ENCODE measurements around the gene COBLL1. TPM values are rescaled to one million over a fixed set of nuclear protein-coding genes. Genes with fewer than 3 reads are reported as not detected.
"Not testable (repeated sequence)": the region's sequence is repeated elsewhere in the genome, so short reads cannot be mapped to it uniquely, and the experiment has no call there.

The COBLL1 gene
- total and polyA plus RNA-seq, 9 donors, result 11.5 to 56.8 (median 38.4) TPM

DNA sequence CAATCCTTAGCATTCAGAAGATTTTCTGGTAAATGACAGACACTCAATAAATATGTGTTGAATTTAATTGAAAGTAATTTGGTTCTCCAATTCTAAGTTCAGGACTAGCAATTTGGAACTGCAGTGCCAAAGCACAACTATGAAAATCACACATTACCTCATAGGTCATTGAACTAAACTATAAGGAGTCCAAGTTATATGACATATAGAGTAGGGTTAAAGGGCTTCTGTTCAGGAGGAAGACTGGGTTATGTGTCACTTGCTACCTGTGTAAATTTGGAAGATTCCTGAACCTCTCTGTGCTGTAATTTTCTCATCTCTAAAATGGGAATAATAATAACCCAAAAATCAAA, 27.8 kb upstream of the COBLL1 start:
- H3K36me3 ChIP-seq, result no peaks in the 10 kb centered on the region
- H3K9me3 ChIP-seq, result no peaks in the 10 kb centered on the region
- no peaks in the 10 kb centered on the region for H3K27me3 ChIP-seq
- H3K27ac ChIP-seq, result no peak overlapping the region
- no peaks in the 10 kb centered on the region for H3K4me1 ChIP-seq (ENCODE audit: insufficient read depth)
- intact Hi-C loops (cut with DNase I), result no loop called here
- DNase-seq, result no peak
- TF ChIP-seq POLR2A (IDR thresholded peaks at IDR 0.05), result no peak
- TF ChIP-seq, protein P1, sequence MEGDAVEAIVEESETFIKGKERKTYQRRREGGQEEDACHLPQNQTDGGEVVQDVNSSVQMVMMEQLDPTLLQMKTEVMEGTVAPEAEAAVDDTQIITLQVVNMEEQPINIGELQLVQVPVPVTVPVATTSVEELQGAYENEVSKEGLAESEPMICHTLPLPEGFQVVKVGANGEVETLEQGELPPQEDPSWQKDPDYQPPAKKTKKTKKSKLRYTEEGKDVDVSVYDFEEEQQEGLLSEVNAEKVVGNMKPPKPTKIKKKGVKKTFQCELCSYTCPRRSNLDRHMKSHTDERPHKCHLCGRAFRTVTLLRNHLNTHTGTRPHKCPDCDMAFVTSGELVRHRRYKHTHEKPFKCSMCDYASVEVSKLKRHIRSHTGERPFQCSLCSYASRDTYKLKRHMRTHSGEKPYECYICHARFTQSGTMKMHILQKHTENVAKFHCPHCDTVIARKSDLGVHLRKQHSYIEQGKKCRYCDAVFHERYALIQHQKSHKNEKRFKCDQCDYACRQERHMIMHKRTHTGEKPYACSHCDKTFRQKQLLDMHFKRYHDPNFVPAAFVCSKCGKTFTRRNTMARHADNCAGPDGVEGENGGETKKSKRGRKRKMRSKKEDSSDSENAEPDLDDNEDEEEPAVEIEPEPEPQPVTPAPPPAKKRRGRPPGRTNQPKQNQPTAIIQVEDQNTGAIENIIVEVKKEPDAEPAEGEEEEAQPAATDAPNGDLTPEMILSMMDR (IDR thresholded peaks at IDR 0.05), result no peak
- no peak overlapping the region for H3K4me3 ChIP-seq

DNA sequence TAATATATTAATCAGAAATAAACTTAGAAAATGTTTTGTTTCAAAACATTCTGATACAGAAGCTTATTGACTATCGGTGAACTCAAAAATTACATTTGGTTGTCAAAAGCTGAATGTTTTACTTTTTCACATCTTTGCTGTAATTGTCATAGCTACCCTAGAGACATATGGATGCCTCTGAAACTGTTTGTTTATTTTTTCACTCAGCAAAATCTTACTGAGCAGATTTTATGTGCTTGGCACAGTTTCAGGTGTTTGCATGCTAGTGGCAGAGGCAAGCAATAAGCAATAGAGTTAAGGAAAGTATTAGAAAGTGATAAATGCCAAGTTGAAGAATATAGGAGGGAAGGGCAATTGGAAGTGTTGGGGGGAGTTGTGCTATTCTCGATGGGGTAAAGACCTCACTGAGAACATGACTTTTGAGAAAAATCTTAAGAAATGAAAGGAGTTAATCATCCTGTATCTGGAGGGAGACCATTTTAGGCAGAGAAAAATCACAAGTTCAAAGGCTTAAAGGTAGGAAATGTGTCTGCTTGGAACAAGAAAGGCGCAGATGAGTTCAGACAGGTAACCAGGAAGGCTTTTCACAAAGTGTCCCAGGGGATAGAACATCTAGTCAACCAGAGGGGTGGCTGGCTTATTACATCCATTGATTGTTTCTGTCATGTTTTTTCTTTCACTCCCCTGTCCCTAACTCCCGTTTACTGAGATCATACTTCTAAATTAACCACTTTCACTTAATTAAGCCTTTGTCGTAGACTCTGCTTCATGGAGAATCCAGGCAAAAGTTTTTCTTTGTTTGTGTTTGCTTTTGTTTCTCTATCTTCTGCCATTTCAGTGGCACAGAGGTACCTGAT, 27.2 kb upstream of the COBLL1 start:
- DNase-seq, result no peak
- no peak overlapping the region for H3K4me3 ChIP-seq
- no peaks in the 10 kb centered on the region for H3K4me1 ChIP-seq (ENCODE audit: insufficient read depth)
- intact Hi-C loops (cut with DNase I), result no loop called here
- no peak overlapping the region for H3K27ac ChIP-seq
- no peaks in the 10 kb centered on the region for H3K27me3 ChIP-seq
- 71 to 80% (median 75%) methylated on average over 5 of the region's 5 CpGs for WGBS, 3 donors
- H3K36me3 ChIP-seq, result no peaks in the 10 kb centered on the region
- H3K9me3 ChIP-seq, result no peaks in the 10 kb centered on the region
- TF ChIP-seq POLR2A (IDR thresholded peaks at IDR 0.05) (no peak), EP300 (IDR thresholded peaks at IDR 0.05) (no peak)
- TF ChIP-seq, protein P1 (IDR thresholded peaks at IDR 0.05), result no peak

DNA sequence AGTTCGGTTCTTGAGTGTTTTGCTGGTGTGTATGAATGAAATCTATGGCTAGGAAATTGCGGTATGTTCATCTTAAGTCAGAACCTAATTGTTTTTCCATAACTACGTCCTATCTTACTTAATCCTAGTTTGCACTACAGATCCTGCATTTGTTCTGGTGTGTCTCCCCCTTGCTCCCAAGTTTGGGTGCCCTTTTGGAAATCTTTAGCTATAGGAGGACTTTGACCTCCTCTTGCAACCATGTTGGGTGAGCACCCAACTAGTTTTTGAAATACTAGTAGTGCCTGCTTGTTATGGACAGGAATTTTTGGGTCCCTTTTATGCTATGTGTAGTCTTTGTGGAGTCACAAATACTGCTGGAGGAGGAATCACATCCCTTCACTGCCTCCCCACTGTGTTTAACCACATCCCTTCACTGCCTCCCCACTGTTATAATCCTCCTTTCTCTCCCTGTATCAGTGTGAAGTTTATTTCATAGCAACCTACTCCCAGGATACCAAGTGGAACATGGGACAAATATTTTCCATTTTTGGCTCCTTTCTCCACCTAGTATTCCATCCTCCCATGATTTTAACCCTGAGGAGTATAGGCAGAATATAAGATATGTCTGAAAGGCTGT, 26.3 kb upstream of the COBLL1 start:
- intact Hi-C loops (cut with DNase I), result no loop called here
- Histone ChIP-seq H3K27ac (no peak overlapping the region), H3K9me3 (no peaks in the 10 kb centered on the region), H3K4me3 (no peak overlapping the region), H3K36me3 (no peaks in the 10 kb centered on the region), H3K27me3 (no peaks in the 10 kb centered on the region), H3K4me1 (ENCODE audit: insufficient read depth) (no peaks in the 10 kb centered on the region)
- DNase-seq, result no peak
- 55 to 70% (median 58%) methylated on average over 3 of the region's 3 CpGs for WGBS, 3 donors
- TF ChIP-seq POLR2A (IDR thresholded peaks at IDR 0.05) (no peak), EP300 (IDR thresholded peaks at IDR 0.05) (no peak)
- TF ChIP-seq, protein P1 (IDR thresholded peaks at IDR 0.05), result no peak

DNA sequence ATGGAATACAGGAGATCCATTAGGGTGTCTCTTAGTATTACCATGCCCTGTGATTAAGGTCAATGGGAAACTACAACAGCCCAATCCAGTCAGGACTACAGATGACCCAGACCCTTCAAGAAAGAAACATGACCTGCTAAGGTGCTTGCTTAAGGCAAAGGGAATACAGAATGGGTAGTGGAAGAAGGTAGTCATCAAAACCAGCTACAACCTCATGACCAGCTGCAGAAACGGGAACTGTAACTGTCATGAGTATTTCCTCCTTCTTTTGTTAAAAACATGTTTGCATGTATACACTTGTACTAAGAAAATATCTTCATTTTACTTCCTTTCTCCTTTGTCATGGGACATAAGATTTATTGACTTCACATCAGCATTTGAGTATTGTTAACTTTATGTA, 24.8 kb upstream of the COBLL1 start:
- DNase-seq; H3K36me3 ChIP-seq; intact Hi-C loops (cut with DNase I); H3K27ac ChIP-seq; H3K9me3 ChIP-seq; H3K4me3 ChIP-seq; H3K4me1 ChIP-seq (ENCODE audit: insufficient read depth); H3K27me3 ChIP-seq: not testable (repeated sequence)
- 85 to 94% (median 93%) methylated on average over 1 of the region's 1 CpG for WGBS, 3 donors

DNA sequence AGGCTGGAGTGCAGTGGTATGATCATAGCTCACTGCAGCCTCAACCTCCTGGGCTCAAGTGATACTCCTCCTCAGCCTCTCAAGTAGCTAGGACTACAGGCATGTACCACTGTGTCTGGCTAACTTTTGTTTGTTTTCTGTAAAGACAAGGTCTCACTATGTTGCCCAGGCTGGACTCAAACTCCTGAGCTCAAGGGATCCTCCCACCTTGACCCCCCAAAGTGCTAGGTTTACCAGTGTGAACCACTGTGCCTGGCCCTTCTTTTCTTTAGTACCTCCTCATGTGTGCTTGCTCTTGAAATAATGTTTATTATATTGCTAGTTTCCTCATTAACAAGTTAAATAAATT, 19.0 kb upstream of the COBLL1 start:
- Histone ChIP-seq H3K4me1 (ENCODE audit: insufficient read depth) (no peaks in the 10 kb centered on the region), H3K9me3 (no peaks in the 10 kb centered on the region), H3K27me3 (no peaks in the 10 kb centered on the region), H3K36me3 (no peaks in the 10 kb centered on the region), H3K4me3 (no peak overlapping the region), H3K27ac (no peak overlapping the region)
- TF ChIP-seq EP300 (IDR thresholded peaks at IDR 0.05), result no peak
- TF ChIP-seq POLR2A (IDR thresholded peaks at IDR 0.05), result no peak
- TF ChIP-seq, protein P1 (IDR thresholded peaks at IDR 0.05), result no peak
- intact Hi-C loops (cut with DNase I), result no loop called here
- DNase-seq, result no peak

DNA sequence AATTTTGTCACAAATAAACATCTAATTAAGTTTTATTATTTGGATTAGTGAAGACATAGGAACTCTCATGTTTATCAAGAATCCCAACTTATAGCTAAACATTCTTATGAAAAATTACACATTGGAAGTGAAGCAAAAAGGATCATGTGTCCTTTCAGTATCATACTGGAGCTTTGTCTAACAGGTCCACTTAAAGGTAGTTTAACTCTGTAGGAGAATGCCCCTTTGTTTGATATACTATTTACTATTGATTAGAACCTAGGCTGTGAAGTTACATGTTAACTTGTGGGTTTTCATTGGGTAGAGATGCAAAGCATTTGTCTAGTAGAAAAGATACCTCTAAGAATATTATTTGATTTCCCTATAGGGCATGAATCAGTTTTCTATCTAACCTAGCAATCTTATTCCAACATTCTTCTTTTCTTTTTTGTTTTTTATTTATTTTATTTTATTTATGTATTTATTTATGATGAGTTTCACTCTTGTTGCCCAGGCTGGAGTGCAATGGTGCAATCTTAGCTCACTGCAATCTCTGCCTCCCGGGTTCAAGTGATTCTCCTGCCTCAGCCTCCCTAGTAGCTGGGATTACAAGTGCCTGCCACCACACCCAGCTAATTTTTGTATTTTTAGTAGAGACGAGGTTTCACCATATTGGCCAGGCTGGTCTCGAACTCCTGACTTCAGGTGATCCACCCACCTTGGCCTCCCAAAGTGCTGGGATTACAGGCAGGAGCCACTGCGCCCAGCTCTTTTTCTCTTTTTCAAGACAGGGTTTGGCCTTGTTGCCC, 18.5 kb upstream of the COBLL1 start:
- H3K27ac ChIP-seq; H3K4me1 ChIP-seq (ENCODE audit: insufficient read depth); H3K9me3 ChIP-seq; intact Hi-C loops (cut with DNase I); DNase-seq; H3K36me3 ChIP-seq; H3K4me3 ChIP-seq; H3K27me3 ChIP-seq: not testable (repeated sequence)
- 94 to 99% (median 96%) methylated on average over 4 of the region's 4 CpGs for WGBS, 3 donors
